SK-N-SH (cell line): ENCODE results near the gene BICC1. TPM values are rescaled to one million over a fixed set of nuclear protein-coding genes. Genes with fewer than 3 reads are reported as not detected.
A peak's percentile ranks its signal among the peaks of the same experiment; 100 is the strongest.

Experiments used
- CTCF ChIA-PET: fragments of 300-600, 350-600 bp; formaldehyde crosslinking; extraction: SDS; loops from one replicate; lab custom pipeline; 2021; lab: Yijun Ruan, JAX
- POLR2A ChIA-PET: fragments of 350-600 bp; sonication (Branson Sonifier 250); formaldehyde crosslinking; extraction: SDS; loops from one replicate; lab custom pipeline; 2020; ENCODE audit warnings: antibody characterized with exemption, inconsistent platforms; lab: Yijun Ruan, JAX
- DNase-seq: peaks from one replicate; pipeline ENCODE4 v3.0.0; 2012
- H2AFZ ChIP-seq: fragments of 200-600 bp; sonication (generic); 2 replicates; pipeline ENCODE4 v1.8.1; 2016; ENCODE audit warnings: antibody characterized with exemption, mild to moderate bottlenecking, low read depth
- H3F3A ChIP-seq: fragments of 200-600 bp; sonication (generic); replicated peaks from 2 replicates; pipeline ENCODE3; 2016; ENCODE audit warnings: antibody characterized with exemption, mild to moderate bottlenecking; ENCODE audit not compliant: insufficient read depth
- H3K27ac ChIP-seq, 2 experiments: fragments of 200-500 bp in 1 of 2; fragments of 200-600 bp in 1 of 2; sonication (Bioruptor generic) in 1 of 2; sonication (generic), shearing (Covaris generic) in 1 of 2; 2 replicates each; pipeline versions ENCODE4 v1.5.1 to v1.6.1; 2014 to 2016; ENCODE audit warnings: low read depth in 2 of 2, inconsistent platforms in 1 of 2, low read length in 1 of 2, mild to moderate bottlenecking in 1 of 2, mixed read lengths in 1 of 2
- H3K27me3 ChIP-seq: fragments of 200-600 bp; sonication (generic), shearing (Covaris generic); 2 replicates; pipeline ENCODE4 v1.6.1; 2016; ENCODE audit warnings: mixed run types; ENCODE audit not compliant: insufficient read depth
- H3K36me3 ChIP-seq, 2 experiments: fragments of 200-500 bp in 1 of 2; fragments of 200-600 bp in 1 of 2; sonication (Bioruptor generic) in 1 of 2; sonication (generic) in 1 of 2; replicated peaks in 1 of 2; 2 replicates each; pipeline versions ENCODE3 to v1.5.1; 2014 to 2016; ENCODE audit warnings: low read length in 1 of 2, mild to moderate bottlenecking in 1 of 2; ENCODE audit not compliant: insufficient read depth in 2 of 2, control insufficient read depth in 1 of 2
- H3K4me1 ChIP-seq, 2 experiments: fragments of 200-500 bp in 1 of 2; fragments of 200-600 bp in 1 of 2; sonication (Bioruptor generic) in 1 of 2; sonication (generic), shearing (Covaris generic) in 1 of 2; 2 replicates each; pipeline versions ENCODE4 v1.5.1 to v1.6.1; 2014 to 2016; ENCODE audit warnings: low read depth in 1 of 2, low read length in 1 of 2, mixed run types in 1 of 2; ENCODE audit not compliant: insufficient read depth in 2 of 2, control insufficient read depth in 1 of 2
- H3K4me2 ChIP-seq: fragments of 200-600 bp; sonication (generic), shearing (Covaris generic); 2 replicates; pipeline ENCODE4 v1.6.1; 2017; ENCODE audit warnings: mixed run types
- H3K4me3 ChIP-seq, 2 experiments: fragments of 200-500 bp in 1 of 2; fragments of 200-600 bp in 1 of 2; sonication (Bioruptor generic) in 1 of 2; sonication (generic), shearing (Covaris generic) in 1 of 2; 2 replicates each; pipeline versions ENCODE4 v1.5.1 to v1.8.1; 2014 to 2016; ENCODE audit warnings: low read depth in 2 of 2, inconsistent platforms in 1 of 2, low read length in 1 of 2, mild to moderate bottlenecking in 1 of 2, mixed read lengths in 1 of 2, moderate library complexity in 1 of 2
- H3K79me2 ChIP-seq: fragments of 200-600 bp; sonication (generic); 2 replicates; pipeline ENCODE4 v1.8.1; 2017; ENCODE audit warnings: mild to moderate bottlenecking; ENCODE audit not compliant: insufficient read depth
- H3K9ac ChIP-seq: fragments of 200-600 bp; sonication (generic); 2 replicates; pipeline ENCODE4 v1.6.1; 2017; ENCODE audit warnings: mixed run types
- H3K9me2 ChIP-seq: fragments of 200-600 bp; sonication (generic); 2 replicates; pipeline ENCODE4 v1.6.1; 2017; ENCODE audit warnings: mixed run types
- H3K9me3 ChIP-seq: fragments of 200-600 bp; sonication (generic); 2 replicates; pipeline ENCODE4 v1.6.1; 2017; ENCODE audit warnings: mixed run types, mild to moderate bottlenecking, moderate library complexity
- H4K20me1 ChIP-seq: fragments of 200-600 bp; sonication (generic); 2 replicates; pipeline ENCODE4 v1.6.1; 2017; ENCODE audit warnings: mild to moderate bottlenecking, mixed run types; ENCODE audit not compliant: insufficient read depth
- FOSL2 ChIP-seq: IDR thresholded peaks from 2 replicates; pipeline ENCODE4 v1.4.0; 2012; ENCODE audit warnings: low read depth, mild to moderate bottlenecking, moderate library complexity, borderline replicate concordance
- FOXM1 ChIP-seq: IDR thresholded peaks from 2 replicates; pipeline ENCODE4 v1.4.0; 2012; ENCODE audit warnings: low read depth, mild to moderate bottlenecking
- GABPA ChIP-seq: IDR thresholded peaks from 2 replicates; pipeline ENCODE4 v1.4.0; 2012; ENCODE audit warnings: low read depth, mild to moderate bottlenecking
- MXI1 ChIP-seq: IDR thresholded peaks from 2 replicates; pipeline ENCODE4 v1.6.1; 2012; ENCODE audit warnings: mild to moderate bottlenecking, low read depth, low read length, improper control_type of control experiment
- NFIC ChIP-seq: IDR thresholded peaks from 2 replicates; pipeline ENCODE4 v1.4.0; 2012; ENCODE audit warnings: borderline replicate concordance
- POLR2AphosphoS5 ChIP-seq: IDR thresholded peaks from 2 replicates; pipeline ENCODE4 v1.6.1; 2012; ENCODE audit warnings: low read depth, low read length
- TEAD4 ChIP-seq: IDR thresholded peaks from 2 replicates; pipeline ENCODE4 v1.4.0; 2012; ENCODE audit warnings: mild to moderate bottlenecking, borderline replicate concordance; ENCODE audit not compliant: insufficient read depth
- YY1 ChIP-seq: IDR thresholded peaks from 2 replicates; pipeline ENCODE4 v1.4.0; 2012; ENCODE audit warnings: low read depth, mild to moderate bottlenecking
- WGBS: methylation state at CpG from one replicate; pipeline ENCODE4 v1.1.6; 2017; ENCODE audit warnings: low lambda C conversion rate; 5-methylcytosine and 5-hydroxymethylcytosine counted together
- polyA plus RNA-seq, 3 experiments: library from polyadenylated mRNA; depleted of rRNA; stranded (reverse); fragments of >200 nt; gene quantifications; 2 replicates each; pipeline ENCODE4 v1.2.3, GENCODE V29; 2012
- TF ChIP-seq, protein P1 (sequence below): IDR thresholded peaks from 2 replicates; pipeline ENCODE4 v1.4.0; 2012; ENCODE audit warnings: low read depth, borderline replicate concordance
- TF ChIP-seq, protein P2 (sequence below): IDR thresholded peaks from 2 replicates; pipeline ENCODE4 v1.4.0; 2012; ENCODE audit warnings: low read depth, borderline replicate concordance
- TF ChIP-seq, protein P3 (sequence below): IDR thresholded peaks from 2 replicates; pipeline ENCODE4 v1.6.1; 2012; ENCODE audit warnings: mild to moderate bottlenecking, low read depth, low read length, moderate library complexity

Gene BICC1
- polyA plus RNA-seq, 1 of the 3 experiments (the other 2 are of a cell fraction): 1.5 TPM

DNA sequence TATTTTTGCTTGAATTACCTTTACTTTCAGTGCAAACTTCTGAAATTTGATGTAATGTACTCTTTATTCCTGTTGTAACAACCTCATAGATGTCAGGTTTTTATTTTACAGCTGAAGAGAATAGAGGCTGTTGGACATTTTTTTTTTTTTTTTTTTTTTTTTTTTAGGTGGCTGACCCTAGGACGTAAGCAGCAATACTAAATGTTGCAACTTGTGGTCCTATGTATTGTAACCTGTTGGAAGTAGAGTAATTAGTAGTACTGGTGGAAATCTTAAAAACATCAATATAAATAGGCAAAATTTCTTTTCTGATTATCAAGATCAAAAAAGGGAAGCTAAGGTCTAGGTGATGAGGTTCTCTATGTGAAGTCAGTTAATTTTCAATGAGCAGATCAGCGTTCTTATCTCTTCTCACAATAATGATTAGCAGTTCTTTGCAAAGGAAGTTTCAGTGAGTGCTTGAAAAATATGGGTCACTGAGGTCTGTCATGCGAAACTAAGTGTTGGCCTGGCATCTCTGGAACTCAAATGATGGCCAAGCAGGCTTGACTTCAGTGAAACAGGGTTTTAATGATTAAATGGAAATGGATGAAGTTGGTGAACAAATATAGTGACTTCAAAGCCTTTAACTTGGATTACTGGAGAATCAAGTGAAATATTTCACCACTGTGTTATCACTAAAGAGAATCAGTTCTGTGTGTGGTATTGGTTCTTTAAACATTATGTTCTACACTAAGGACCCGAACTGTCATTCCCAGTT, 42.7 kb downstream of the BICC1 start:
- Histone ChIP-seq H4K20me1 (no peaks in the 10 kb centered on the region), H3K4me3 (no peak overlapping the region), H3K9ac (no peak overlapping the region), H3K79me2 (peaks cover 8% of the 10 kb centered on the region; the same call in 1 of the 2 replicates), H2AFZ (no peak overlapping the region), H3K4me1 (no peaks in the 10 kb centered on the region; a peak in 1 of 4 replicates)
- 67% methylated on average over 4 of the region's 4 CpGs for WGBS
- no peak for DNase-seq
- POLR2A ChIA-PET: no interaction called here
- TF ChIP-seq TEAD4: no peak
- TF ChIP-seq MXI1: no peak
- TF ChIP-seq POLR2AphosphoS5: no peak
- no peak for TF ChIP-seq YY1
- TF ChIP-seq FOXM1: no peak
- no peak for TF ChIP-seq GABPA
- TF ChIP-seq, protein P1, sequence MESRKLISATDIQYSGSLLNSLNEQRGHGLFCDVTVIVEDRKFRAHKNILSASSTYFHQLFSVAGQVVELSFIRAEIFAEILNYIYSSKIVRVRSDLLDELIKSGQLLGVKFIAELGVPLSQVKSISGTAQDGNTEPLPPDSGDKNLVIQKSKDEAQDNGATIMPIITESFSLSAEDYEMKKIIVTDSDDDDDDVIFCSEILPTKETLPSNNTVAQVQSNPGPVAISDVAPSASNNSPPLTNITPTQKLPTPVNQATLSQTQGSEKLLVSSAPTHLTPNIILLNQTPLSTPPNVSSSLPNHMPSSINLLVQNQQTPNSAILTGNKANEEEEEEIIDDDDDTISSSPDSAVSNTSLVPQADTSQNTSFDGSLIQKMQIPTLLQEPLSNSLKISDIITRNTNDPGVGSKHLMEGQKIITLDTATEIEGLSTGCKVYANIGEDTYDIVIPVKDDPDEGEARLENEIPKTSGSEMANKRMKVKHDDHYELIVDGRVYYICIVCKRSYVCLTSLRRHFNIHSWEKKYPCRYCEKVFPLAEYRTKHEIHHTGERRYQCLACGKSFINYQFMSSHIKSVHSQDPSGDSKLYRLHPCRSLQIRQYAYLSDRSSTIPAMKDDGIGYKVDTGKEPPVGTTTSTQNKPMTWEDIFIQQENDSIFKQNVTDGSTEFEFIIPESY: no peak
- TF ChIP-seq, protein P2, sequence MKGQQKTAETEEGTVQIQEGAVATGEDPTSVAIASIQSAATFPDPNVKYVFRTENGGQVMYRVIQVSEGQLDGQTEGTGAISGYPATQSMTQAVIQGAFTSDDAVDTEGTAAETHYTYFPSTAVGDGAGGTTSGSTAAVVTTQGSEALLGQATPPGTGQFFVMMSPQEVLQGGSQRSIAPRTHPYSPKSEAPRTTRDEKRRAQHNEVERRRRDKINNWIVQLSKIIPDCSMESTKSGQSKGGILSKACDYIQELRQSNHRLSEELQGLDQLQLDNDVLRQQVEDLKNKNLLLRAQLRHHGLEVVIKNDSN: no peak
- TF ChIP-seq FOSL2: no peak
- TF ChIP-seq, protein P3, sequence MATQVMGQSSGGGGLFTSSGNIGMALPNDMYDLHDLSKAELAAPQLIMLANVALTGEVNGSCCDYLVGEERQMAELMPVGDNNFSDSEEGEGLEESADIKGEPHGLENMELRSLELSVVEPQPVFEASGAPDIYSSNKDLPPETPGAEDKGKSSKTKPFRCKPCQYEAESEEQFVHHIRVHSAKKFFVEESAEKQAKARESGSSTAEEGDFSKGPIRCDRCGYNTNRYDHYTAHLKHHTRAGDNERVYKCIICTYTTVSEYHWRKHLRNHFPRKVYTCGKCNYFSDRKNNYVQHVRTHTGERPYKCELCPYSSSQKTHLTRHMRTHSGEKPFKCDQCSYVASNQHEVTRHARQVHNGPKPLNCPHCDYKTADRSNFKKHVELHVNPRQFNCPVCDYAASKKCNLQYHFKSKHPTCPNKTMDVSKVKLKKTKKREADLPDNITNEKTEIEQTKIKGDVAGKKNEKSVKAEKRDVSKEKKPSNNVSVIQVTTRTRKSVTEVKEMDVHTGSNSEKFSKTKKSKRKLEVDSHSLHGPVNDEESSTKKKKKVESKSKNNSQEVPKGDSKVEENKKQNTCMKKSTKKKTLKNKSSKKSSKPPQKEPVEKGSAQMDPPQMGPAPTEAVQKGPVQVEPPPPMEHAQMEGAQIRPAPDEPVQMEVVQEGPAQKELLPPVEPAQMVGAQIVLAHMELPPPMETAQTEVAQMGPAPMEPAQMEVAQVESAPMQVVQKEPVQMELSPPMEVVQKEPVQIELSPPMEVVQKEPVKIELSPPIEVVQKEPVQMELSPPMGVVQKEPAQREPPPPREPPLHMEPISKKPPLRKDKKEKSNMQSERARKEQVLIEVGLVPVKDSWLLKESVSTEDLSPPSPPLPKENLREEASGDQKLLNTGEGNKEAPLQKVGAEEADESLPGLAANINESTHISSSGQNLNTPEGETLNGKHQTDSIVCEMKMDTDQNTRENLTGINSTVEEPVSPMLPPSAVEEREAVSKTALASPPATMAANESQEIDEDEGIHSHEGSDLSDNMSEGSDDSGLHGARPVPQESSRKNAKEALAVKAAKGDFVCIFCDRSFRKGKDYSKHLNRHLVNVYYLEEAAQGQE: no peak
- no peak for TF ChIP-seq NFIC
- TF ChIP-seq, all 33 proteins: peak for 0
- Histone ChIP-seq H3K9me3 (peaks cover 5% of the 10 kb centered on the region; the same call in 1 of the 2 replicates), H3K27me3 (no peaks in the 10 kb centered on the region), H3K4me2 (no peak overlapping the region), H3K36me3 (peaks cover 0 to 5% of the 10 kb centered on the region in 2 experiments), H3F3A (peaks cover 9% of the 10 kb centered on the region), H3K27ac (peak overlapping the region in 1 of 2 experiments; percentile 39; a peak in 1 of 4 replicates), H3K9me2 (no peaks in the 10 kb centered on the region)
- CTCF ChIA-PET: interaction anchor here (1.2 kb wide), 1 partner anchor 255 kb away, joined by 3 read pairs; no protein-coding TSS in a partner anchor
